ENCODE data around the gene UVRAG. TPM values are rescaled to one million over a fixed set of nuclear protein-coding genes. Genes with fewer than 3 reads are reported as not detected.

UVRAG gene
- total and polyA plus RNA-seq, 2 of the 13 experiments (the other 11 are each of a cell fraction or from before 2014, with no cell fraction given): 9.7 to 17.3 TPM

GRCh38 chr11:76148941-76149613 is 334.1 kb downstream of the UVRAG start (continued):
- no peak for TF ChIP-seq SMAD3 (CRISPR knock-in tag; IDR thresholded peaks at IDR 0.05)
- TF ChIP-seq SOX5 (CRISPR knock-in tag; IDR thresholded peaks at IDR 0.05; ENCODE audit: borderline replicate concordance): 0 out of 2 replicates have a peak, but pooled peaks have one; percentile 32
- TF ChIP-seq CHD2 (IDR thresholded peaks at IDR 0.05; ENCODE audit: low read depth, low read length): no peak
- TF ChIP-seq SP5 (CRISPR knock-in tag; IDR thresholded peaks at IDR 0.05; ENCODE audit: borderline replicate concordance, low read depth): peak; percentile 49
- no peak for TF ChIP-seq EEA1 (CRISPR knock-in tag; IDR thresholded peaks at IDR 0.05; ENCODE audit: borderline replicate concordance)
- TF ChIP-seq RXRA (CRISPR knock-in tag; IDR thresholded peaks at IDR 0.05): no peak
- TF ChIP-seq SRSF9 (IDR thresholded peaks at IDR 0.05; ENCODE audit: borderline replicate concordance, insufficient read depth, low read depth, low read length, poor library complexity, severe bottlenecking): no peak
- no peak for TF ChIP-seq ZNF296 (CRISPR knock-in tag; conservative IDR thresholded peaks at IDR 0.05)
- TF ChIP-seq ZNF510 (CRISPR knock-in tag; IDR thresholded peaks at IDR 0.05; ENCODE audit: low read depth): 0 out of 2 replicates have a peak, but pooled peaks have one; percentile 52
- no peak for TF ChIP-seq NFATC3 (CRISPR knock-in tag; IDR thresholded peaks at IDR 0.05)
- no peak for TF ChIP-seq SIX4 (CRISPR knock-in tag; IDR thresholded peaks at IDR 0.05)
- TF ChIP-seq RERE (CRISPR knock-in tag; IDR thresholded peaks at IDR 0.05; ENCODE audit: low read depth): no peak
- no peak for TF ChIP-seq ZNF30 (CRISPR knock-in tag; IDR thresholded peaks at IDR 0.05)
- no peak for TF ChIP-seq ETS1 (CRISPR knock-in tag; IDR thresholded peaks at IDR 0.05)
- no peak for TF ChIP-seq PBX3 (CRISPR knock-in tag; IDR thresholded peaks at IDR 0.05; ENCODE audit: borderline replicate concordance)
- TF ChIP-seq TBX2 (CRISPR knock-in tag; IDR thresholded peaks at IDR 0.05; ENCODE audit: borderline replicate concordance): peak; percentile 68; the same call in 1 of the 2 replicates
- no peak for TF ChIP-seq ATRX (CRISPR knock-in tag; IDR thresholded peaks at IDR 0.05; ENCODE audit: borderline replicate concordance)
- no peak for TF ChIP-seq ZNF333 (CRISPR knock-in tag; IDR thresholded peaks at IDR 0.05; ENCODE audit: borderline replicate concordance)
- no peak for TF ChIP-seq CHD4 (IDR thresholded peaks at IDR 0.05; ENCODE audit: borderline replicate concordance, low read length)
- TF ChIP-seq ZKSCAN8 (CRISPR knock-in tag; IDR thresholded peaks at IDR 0.05; ENCODE audit: borderline replicate concordance): 0 out of 2 replicates have a peak, but pooled peaks have one; percentile 25
- no peak for TF ChIP-seq MED8 (CRISPR knock-in tag; IDR thresholded peaks at IDR 0.05; ENCODE audit: insufficient replicate concordance)

Data from HepG2 (cell line).